ENCODE measurements around the gene PMFBP1. TPM values are rescaled to one million over a fixed set of nuclear protein-coding genes. Genes with fewer than 3 reads are reported as not detected.

The PMFBP1 gene
- polyA plus RNA-seq, 1 donor from 2014 or later = 1.0 TPM

GRCh38 chr16:72085002-72085401, 87.0 kb downstream of the PMFBP1 start:
- Histone ChIP-seq H3K79me2 (replicated peaks; ENCODE audit: insufficient read depth, low read length) (no peaks in the 10 kb centered on the region), H4K20me1 (ENCODE audit: insufficient read depth) (no peaks in the 10 kb centered on the region), H3F3A (ENCODE audit: insufficient read depth, low read length, poor library complexity, severe bottlenecking) (no peaks in the 10 kb centered on the region), H3K27ac (ENCODE audit: low read length) (no peak overlapping the region), H3K36me3 (ENCODE audit: insufficient read depth, low read length) (no peaks in the 10 kb centered on the region), H2AFZ (ENCODE audit: low read depth, low read length) (no peak overlapping the region), H3K9me2 (ENCODE audit: insufficient read depth, low read length) (no peaks in the 10 kb centered on the region), H3K9me3 (ENCODE audit: low read length) (no peaks in the 10 kb centered on the region), H3K4me3 (ENCODE audit: low read length) (no peak overlapping the region), H3K27me3 (ENCODE audit: insufficient read depth, low read depth, low read length) (no peaks in the 10 kb centered on the region), H3K9ac (ENCODE audit: low read length) (no peak overlapping the region), H3K4me2 (ENCODE audit: low read length) (no peak overlapping the region)
- no peak for TF ChIP-seq MXI1 (conservative IDR thresholded peaks at IDR 0.05; ENCODE audit: poor library complexity, severe bottlenecking)
- TF ChIP-seq RAD21 (conservative IDR thresholded peaks at IDR 0.05) = no peak
- no peak for TF ChIP-seq CTCF (IDR thresholded peaks at IDR 0.05; ENCODE audit: poor library complexity, severe bottlenecking)
- TF ChIP-seq SMC3 (conservative IDR thresholded peaks at IDR 0.05; ENCODE audit: poor library complexity) = no peak
- no peak for TF ChIP-seq EP300 (conservative IDR thresholded peaks at IDR 0.05; ENCODE audit: poor library complexity, severe bottlenecking)
- no peak for TF ChIP-seq EZH2 (IDR thresholded peaks at IDR 0.05; ENCODE audit: borderline replicate concordance, insufficient read depth, low read length, poor library complexity, severe bottlenecking)
- TF ChIP-seq TAF1 (IDR thresholded peaks at IDR 0.05; ENCODE audit: low read depth) = no peak
- no peak for TF ChIP-seq REST (IDR thresholded peaks at IDR 0.05; ENCODE audit: borderline replicate concordance)
- no peak for TF ChIP-seq POLR2AphosphoS5 (IDR thresholded peaks at IDR 0.05)

GRCh38 chr16:72084445-72084844, 87.5 kb downstream of the PMFBP1 start:
- Histone ChIP-seq H2AFZ (ENCODE audit: low read depth, low read length) (no peak overlapping the region), H3K9me2 (ENCODE audit: insufficient read depth, low read length) (no peaks in the 10 kb centered on the region), H3F3A (ENCODE audit: insufficient read depth, low read length, poor library complexity, severe bottlenecking) (no peaks in the 10 kb centered on the region), H3K9ac (ENCODE audit: low read length) (no peak overlapping the region), H3K79me2 (replicated peaks; ENCODE audit: insufficient read depth, low read length) (no peaks in the 10 kb centered on the region), H3K27me3 (ENCODE audit: insufficient read depth, low read depth, low read length) (no peaks in the 10 kb centered on the region), H3K27ac (ENCODE audit: low read length) (no peak overlapping the region), H3K9me3 (ENCODE audit: low read length) (no peaks in the 10 kb centered on the region), H4K20me1 (ENCODE audit: insufficient read depth) (no peaks in the 10 kb centered on the region), H3K4me2 (ENCODE audit: low read length) (no peak overlapping the region), H3K4me3 (ENCODE audit: low read length) (no peak overlapping the region), H3K36me3 (ENCODE audit: insufficient read depth, low read length) (no peaks in the 10 kb centered on the region)
- no peak for TF ChIP-seq EZH2 (IDR thresholded peaks at IDR 0.05; ENCODE audit: borderline replicate concordance, insufficient read depth, low read length, poor library complexity, severe bottlenecking)
- no peak for TF ChIP-seq RAD21 (conservative IDR thresholded peaks at IDR 0.05)
- no peak for TF ChIP-seq REST (IDR thresholded peaks at IDR 0.05; ENCODE audit: borderline replicate concordance)
- TF ChIP-seq CTCF (IDR thresholded peaks at IDR 0.05; ENCODE audit: poor library complexity, severe bottlenecking) = no peak
- TF ChIP-seq SMC3 (conservative IDR thresholded peaks at IDR 0.05; ENCODE audit: poor library complexity) = no peak
- no peak for TF ChIP-seq MXI1 (conservative IDR thresholded peaks at IDR 0.05; ENCODE audit: poor library complexity, severe bottlenecking)
- no peak for TF ChIP-seq EP300 (conservative IDR thresholded peaks at IDR 0.05; ENCODE audit: poor library complexity, severe bottlenecking)
- no peak for TF ChIP-seq TAF1 (IDR thresholded peaks at IDR 0.05; ENCODE audit: low read depth)
- TF ChIP-seq POLR2AphosphoS5 (IDR thresholded peaks at IDR 0.05) = no peak
